ENCODE measurements around the gene CGB7. TPM values are rescaled to one million over a fixed set of nuclear protein-coding genes. Genes with fewer than 3 reads are reported as not detected.
A peak's percentile ranks its signal among the peaks of the same experiment; 100 is the strongest.

CGB7 gene
- total and polyA plus RNA-seq, 9 of the 15 experiments (the other 6 are each of a cell fraction or from before 2014, with no cell fraction given), result not detected

- TF ChIP-seq CTBP1 (IDR thresholded peaks at IDR 0.05; ENCODE audit: borderline replicate concordance), result no peak
- TF ChIP-seq ZNF146 (CRISPR knock-in tag; IDR thresholded peaks at IDR 0.05; ENCODE audit: unreplicated experiment), result no peak
- TF ChIP-seq HDAC1 (IDR thresholded peaks at IDR 0.05), result no peak
- 0 out of 2 replicates have a peak, but pooled peaks have one; percentile 20 for TF ChIP-seq ETS1 (conservative IDR thresholded peaks at IDR 0.05; ENCODE audit: control insufficient read depth, low read depth, low read length)
- no peak for TF ChIP-seq BCL6 (CRISPR knock-in tag; IDR thresholded peaks at IDR 0.05)
- no peak for TF ChIP-seq C11orf30 (IDR thresholded peaks at IDR 0.05; ENCODE audit: low read depth)
- no peak for TF ChIP-seq KAT8 (IDR thresholded peaks at IDR 0.05; ENCODE audit: low read depth)
- TF ChIP-seq GABPB1 (CRISPR knock-in tag; IDR thresholded peaks at IDR 0.05), result 0 out of 2 replicates have a peak, but pooled peaks have one; percentile 24
- TF ChIP-seq FOS (IDR thresholded peaks at IDR 0.05; ENCODE audit: extremely low read depth, insufficient read length), result no peak
- TF ChIP-seq ZNF785 (CRISPR knock-in tag; IDR thresholded peaks at IDR 0.05), result no peak
- no peak for TF ChIP-seq PYGO2 (tag; IDR thresholded peaks at IDR 0.05)
- no peak for TF ChIP-seq SOX6 (IDR thresholded peaks at IDR 0.05)
- no peak for TF ChIP-seq MEF2A (IDR thresholded peaks at IDR 0.05; ENCODE audit: control insufficient read depth, low read depth, low read length)
- TF ChIP-seq, protein P1, sequence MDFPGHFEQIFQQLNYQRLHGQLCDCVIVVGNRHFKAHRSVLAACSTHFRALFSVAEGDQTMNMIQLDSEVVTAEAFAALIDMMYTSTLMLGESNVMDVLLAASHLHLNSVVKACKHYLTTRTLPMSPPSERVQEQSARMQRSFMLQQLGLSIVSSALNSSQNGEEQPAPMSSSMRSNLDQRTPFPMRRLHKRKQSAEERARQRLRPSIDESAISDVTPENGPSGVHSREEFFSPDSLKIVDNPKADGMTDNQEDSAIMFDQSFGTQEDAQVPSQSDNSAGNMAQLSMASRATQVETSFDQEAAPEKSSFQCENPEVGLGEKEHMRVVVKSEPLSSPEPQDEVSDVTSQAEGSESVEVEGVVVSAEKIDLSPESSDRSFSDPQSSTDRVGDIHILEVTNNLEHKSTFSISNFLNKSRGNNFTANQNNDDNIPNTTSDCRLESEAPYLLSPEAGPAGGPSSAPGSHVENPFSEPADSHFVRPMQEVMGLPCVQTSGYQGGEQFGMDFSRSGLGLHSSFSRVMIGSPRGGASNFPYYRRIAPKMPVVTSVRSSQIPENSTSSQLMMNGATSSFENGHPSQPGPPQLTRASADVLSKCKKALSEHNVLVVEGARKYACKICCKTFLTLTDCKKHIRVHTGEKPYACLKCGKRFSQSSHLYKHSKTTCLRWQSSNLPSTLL (IDR thresholded peaks at IDR 0.05), result no peak
- no peak for TF ChIP-seq ZNF75A (CRISPR knock-in tag; IDR thresholded peaks at IDR 0.05)
- TF ChIP-seq KDM4B (IDR thresholded peaks at IDR 0.05; ENCODE audit: borderline replicate concordance in 2 of 2, low read depth in 1 of 2), result no peak
- TF ChIP-seq TAF7 (tag; IDR thresholded peaks at IDR 0.05), result no peak
- TF ChIP-seq ZNF175 (CRISPR knock-in tag; IDR thresholded peaks at IDR 0.05; ENCODE audit: low read depth), result no peak
- TF ChIP-seq ZNF347 (CRISPR knock-in tag; IDR thresholded peaks at IDR 0.05; ENCODE audit: low read depth), result no peak
- TF ChIP-seq CXXC5 (CRISPR knock-in tag; IDR thresholded peaks at IDR 0.05), result peak; percentile 51
- no peak for TF ChIP-seq ZNF668 (CRISPR knock-in tag; IDR thresholded peaks at IDR 0.05)
- TF ChIP-seq ZNF408 (CRISPR knock-in tag; IDR thresholded peaks at IDR 0.05; ENCODE audit: low read depth), result no peak
- no peak for TF ChIP-seq PRDM10 (IDR thresholded peaks at IDR 0.05; ENCODE audit: partially characterized antibody)
- TF ChIP-seq NR2C1 (IDR thresholded peaks at IDR 0.05), result no peak
- no peak for TF ChIP-seq NR2C1 (tag; IDR thresholded peaks at IDR 0.05)
Measured at GRCh38 chr19:49017666-49018351, 39.7 kb downstream of the CGB7 start (continued).
